Endothelial cell of umbilical vein (primary cell): Measurements from ENCODE around the gene DYNC2LI1.

Experiments
- CTCF ChIP-seq, 2 donors: IDR thresholded peaks; 1 replicate in 1 of 2; 2 replicates in 1 of 2; pipeline ENCODE4 v1.5.1; 2011; ENCODE audit warnings: low read length in 2 of 2, mild to moderate bottlenecking in 2 of 2, moderate library complexity in 2 of 2, control low read depth in 1 of 2, inconsistent platforms in 1 of 2, low read depth in 1 of 2; ENCODE audit not compliant: insufficient read depth in 1 of 2; ENCODE audit errors: extremely low read depth in 1 of 2
- EZH2 ChIP-seq: IDR thresholded peaks from 2 replicates; pipeline ENCODE4 v1.6.1; 2012; ENCODE audit warnings: borderline replicate concordance, low read depth, mild to moderate bottlenecking, moderate library complexity, low read length, inconsistent platforms; ENCODE audit not compliant: severe bottlenecking
- FOS ChIP-seq: IDR thresholded peaks from 2 replicates; pipeline ENCODE4 v1.6.1; 2011; ENCODE audit warnings: mild to moderate bottlenecking, low read length, moderate library complexity, borderline replicate concordance; ENCODE audit not compliant: insufficient read depth
- GATA2 ChIP-seq: IDR thresholded peaks from 2 replicates; pipeline ENCODE4 v1.7.0; 2011; ENCODE audit warnings: low read depth, mild to moderate bottlenecking, moderate library complexity, mixed read lengths, low read length; ENCODE audit not compliant: insufficient read length, insufficient read depth
- JUN ChIP-seq: IDR thresholded peaks from 2 replicates; pipeline ENCODE4 v1.6.1; 2011; ENCODE audit warnings: borderline replicate concordance, low read depth; ENCODE audit not compliant: insufficient read length, insufficient read depth
- MAX ChIP-seq: IDR thresholded peaks from 2 replicates; pipeline ENCODE4 v1.6.1; 2011; ENCODE audit not compliant: insufficient read depth, insufficient read length
- MYC ChIP-seq: IDR thresholded peaks from one replicate; pipeline ENCODE4 v1.6.1; 2011; ENCODE audit warnings: mild to moderate bottlenecking, low read depth, low read length
- POLR2A ChIP-seq: IDR thresholded peaks from 2 replicates; pipeline ENCODE4 v1.6.1; 2012; ENCODE audit warnings: low read depth, mild to moderate bottlenecking, control low read depth, low read length
- POLR2AphosphoS5 ChIP-seq: IDR thresholded peaks from 2 replicates; pipeline ENCODE4 v1.6.1; 2012; ENCODE audit warnings: low read depth, mild to moderate bottlenecking, control low read depth, low read length, moderate library complexity; ENCODE audit not compliant: insufficient read depth

DNA sequence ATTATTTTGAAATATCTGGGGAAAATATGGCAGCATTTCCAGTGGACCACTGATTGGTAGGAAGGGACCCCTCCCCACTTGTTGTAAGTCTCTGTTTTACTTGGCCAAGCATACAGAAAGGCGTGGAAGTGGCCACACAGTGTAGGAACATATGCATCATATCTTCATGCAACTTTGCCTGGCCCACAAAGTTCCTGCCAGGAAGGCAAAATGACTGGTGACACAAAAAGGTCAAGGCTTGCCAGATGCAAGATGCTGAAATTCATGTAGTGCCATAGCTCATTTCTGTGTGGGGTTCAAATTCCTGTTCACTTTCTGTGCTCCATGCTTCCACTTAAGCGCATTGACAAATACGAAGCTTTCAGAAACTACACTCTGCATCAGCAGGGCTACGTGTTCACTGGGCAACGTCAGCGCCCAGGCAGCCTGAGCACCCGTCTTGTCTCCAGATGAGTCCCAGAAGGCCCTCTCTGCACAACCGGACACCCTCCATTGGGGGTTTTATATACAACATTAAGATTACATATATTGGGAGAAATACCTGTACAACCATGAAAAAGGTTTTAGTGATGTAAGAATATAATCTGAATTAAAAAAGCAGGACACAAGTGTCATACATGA is 3.6 kb downstream of the DYNC2LI1 start:
- no peak for TF ChIP-seq CTCF (IDR thresholded peaks at IDR 0.05; ENCODE audit: extremely low read depth in 1 of 2, insufficient read depth in 1 of 2, low read depth in 1 of 2, low read length in 2 of 2)
- TF ChIP-seq POLR2A: no peak
- no peak for TF ChIP-seq EZH2
- no peak for TF ChIP-seq POLR2AphosphoS5
- no peak for TF ChIP-seq JUN
- TF ChIP-seq MYC: no peak
- TF ChIP-seq FOS: no peak
- no peak for TF ChIP-seq MAX
- no peak for TF ChIP-seq GATA2
